Uterus (tissue), 2 donors: ENCODE data around the gene ATP8B3.

Experiments
- CTCF ChIP-seq, 4 experiments: fragments of 200-600 bp in 2 of 4; fragments of 450-650 bp in 2 of 4; sonication (generic) in 2 of 4; IDR thresholded peaks; one replicate each; pipeline ENCODE4 v1.5.1; 2016 to 2019; ENCODE audit warnings: antibody characterized with exemption in 4 of 4, mild to moderate bottlenecking in 2 of 4, moderate library complexity in 1 of 4
- POLR2A ChIP-seq, 2 donors: fragments of 450-650 bp; IDR thresholded peaks; one replicate each; pipeline ENCODE4 v1.6.1; 2016; ENCODE audit warnings: antibody characterized with exemption in 2 of 2, mild to moderate bottlenecking in 1 of 2, moderate library complexity in 1 of 2

- no peak for TF ChIP-seq CTCF (IDR thresholded peaks at IDR 0.05)
- TF ChIP-seq POLR2A (IDR thresholded peaks at IDR 0.05): no peak
These were observed 2.4 kb downstream of the ATP8B3 start for GRCh38 chr19:1809678-1810077.
